BJ (cell line): ENCODE data around the gene PIM1. TPM values are rescaled to one million over a fixed set of nuclear protein-coding genes. Genes with fewer than 3 reads are reported as not detected.
A peak's percentile ranks its signal among the peaks of the same experiment; 100 is the strongest.

ENCODE experiments used
- CTCF ChIA-PET: fragments of 350-600 bp; formaldehyde crosslinking; extraction: SDS; loops from one replicate; lab custom pipeline; 2021; ENCODE audit warnings: antibody characterized with exemption, inconsistent platforms; lab: Yijun Ruan, JAX
- POLR2A ChIA-PET: fragments of 300-600 bp; sonication (Branson Sonifier 250); formaldehyde crosslinking; extraction: SDS; loops from one replicate; lab custom pipeline; 2021; ENCODE audit warnings: antibody characterized with exemption; lab: Charles Lee
- DNase-seq: peaks from one replicate; pipeline ENCODE4 v3.0.0-alpha.2; 2011; ENCODE audit warnings: low read depth
- H3K27me3 ChIP-seq: 2 replicates; pipeline ENCODE4 v1.6.0; 2011; ENCODE audit warnings: low read length; ENCODE audit not compliant: control insufficient read depth, insufficient read depth
- H3K36me3 ChIP-seq: 2 replicates; pipeline ENCODE4 v1.5.1; 2011; ENCODE audit warnings: low read length; ENCODE audit not compliant: control insufficient read depth, insufficient read depth
- H3K4me3 ChIP-seq: 2 replicates; pipeline ENCODE4 v1.5.1; 2011; ENCODE audit warnings: low read depth, mild to moderate bottlenecking, control low read depth, low read length
- CTCF ChIP-seq: IDR thresholded peaks from 2 replicates; pipeline ENCODE4 v1.5.1; 2011; ENCODE audit warnings: low read depth, mild to moderate bottlenecking, control low read depth, inconsistent platforms, low read length, moderate library complexity; ENCODE audit not compliant: insufficient read depth
- polyA plus RNA-seq: library from polyadenylated mRNA; depleted of rRNA; stranded (reverse); fragments of >200 nt; gene quantifications from 2 replicates; pipeline ENCODE4 v1.2.3, GENCODE V29; 2011

Gene PIM1
- polyA plus RNA-seq, 1 experiment, result 20.7 TPM

DNA sequence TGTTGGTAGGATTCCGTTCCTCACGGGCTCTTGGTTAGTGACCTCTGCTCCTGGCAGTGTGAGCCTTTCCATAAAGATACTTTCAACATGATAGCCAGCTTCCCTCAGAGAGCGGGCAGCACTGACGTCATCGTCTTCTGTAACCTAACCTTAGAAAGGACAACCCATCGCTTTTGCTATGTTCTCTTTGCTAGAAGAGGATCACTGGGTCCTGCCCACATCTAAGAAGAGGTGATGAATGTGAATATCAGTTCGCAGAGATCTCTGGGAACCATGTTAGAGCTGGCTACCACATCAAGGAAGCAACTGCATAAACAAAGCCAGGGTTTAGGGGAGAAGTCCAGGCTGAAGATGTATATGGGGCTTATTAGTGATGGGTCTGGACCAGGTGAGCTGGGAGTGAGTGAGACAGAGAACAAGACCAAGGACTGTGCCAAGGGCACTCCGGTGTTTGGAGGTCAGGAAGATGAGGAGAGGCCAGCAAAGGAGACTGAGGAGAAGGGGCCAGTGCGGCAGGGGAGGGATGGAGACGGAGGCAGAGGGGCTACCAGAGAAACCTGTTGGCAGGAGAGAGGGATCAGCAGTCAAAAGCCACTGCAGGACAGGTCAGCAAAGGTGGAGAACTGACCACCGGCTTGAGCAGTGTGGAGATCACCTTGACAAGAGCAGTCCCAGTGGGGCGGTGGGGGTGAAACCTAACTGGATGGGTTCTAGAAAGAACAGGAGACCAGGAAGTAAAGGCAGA is 39.7 kb downstream of the PIM1 start:
- Histone ChIP-seq H3K36me3 (no peaks in the 10 kb centered on the region), H3K27me3 (no peaks in the 10 kb centered on the region; the same call in 1 of the 2 replicates), H3K4me3 (no peak overlapping the region)
- no peak for TF ChIP-seq CTCF
- no peak for DNase-seq
- ChIA-PET CTCF (interaction anchor here (0.7 to 15.6 kb wide), 39 partner anchors 9 to 450 kb away, joined by 3 to 588 read pairs (median 4); no protein-coding TSS in a partner anchor), POLR2A (interaction anchor here (0.6 to 1.1 kb wide), 2 partner anchors 181 to 191 kb away, joined by 3 read pairs; no protein-coding TSS in a partner anchor)

DNA sequence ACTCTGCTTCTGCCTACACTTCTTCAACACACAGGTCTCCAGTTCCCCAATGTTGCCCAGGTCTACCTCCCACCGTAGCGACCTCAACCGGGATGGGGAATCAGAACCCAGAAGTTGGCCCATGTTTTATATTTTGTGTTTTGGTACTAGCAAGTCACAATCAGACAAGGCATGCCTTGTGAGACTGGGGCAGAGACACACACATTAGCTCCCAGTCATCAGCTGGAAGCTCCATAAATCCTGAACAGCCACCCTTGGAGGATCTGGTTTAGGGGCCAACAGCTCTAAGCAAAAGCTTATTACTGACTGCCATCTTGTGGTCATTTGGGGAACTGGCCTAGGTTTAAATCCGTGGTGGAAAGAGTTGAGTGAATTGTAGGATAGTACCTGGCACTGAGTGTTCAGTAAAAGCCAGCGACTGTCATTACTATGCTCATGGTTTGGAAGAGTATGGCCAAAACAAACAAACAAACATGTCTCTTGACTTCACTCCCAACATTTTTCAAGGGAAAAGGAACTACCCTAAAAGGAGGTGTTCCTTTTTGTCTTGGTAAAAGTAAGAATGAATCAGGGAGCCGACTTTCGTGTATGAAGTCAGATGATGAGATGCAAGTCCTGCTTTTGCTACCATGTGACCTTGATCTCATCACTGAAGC is 40.5 kb downstream of the PIM1 start:
- ChIA-PET CTCF (interaction anchor here (0.7 to 15.6 kb wide), 33 partner anchors 10 to 451 kb away, joined by 3 to 588 read pairs (median 4); no protein-coding TSS in a partner anchor), POLR2A (interaction anchor here (0.6 to 1.1 kb wide), 2 partner anchors 181 to 192 kb away, joined by 3 read pairs; no protein-coding TSS in a partner anchor)

DNA sequence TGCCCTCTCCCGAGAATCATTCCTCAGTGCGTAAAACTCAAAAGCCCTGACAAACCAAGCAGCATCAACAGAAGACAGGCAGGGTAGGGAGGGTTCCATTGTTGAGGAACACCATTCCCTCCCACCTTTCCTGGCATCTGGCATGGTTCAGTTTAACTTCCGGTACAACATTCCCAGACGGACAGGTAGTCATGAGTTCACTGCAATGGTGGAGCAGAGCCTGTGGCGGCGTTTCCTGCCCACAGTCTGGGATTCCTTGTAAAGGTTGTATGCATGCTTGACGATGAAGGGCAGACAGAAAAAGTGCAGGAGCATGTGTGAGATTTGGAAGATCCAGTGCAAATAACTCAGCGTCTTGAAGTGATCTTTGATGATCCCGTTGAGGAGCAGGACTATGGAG is 42.3 kb downstream of the PIM1 start:
- Histone ChIP-seq H3K36me3 (no peaks in the 10 kb centered on the region), H3K4me3 (no peak overlapping the region), H3K27me3 (no peaks in the 10 kb centered on the region; the same call in 1 of the 2 replicates)
- TF ChIP-seq CTCF, result no peak
- ChIA-PET CTCF (interaction anchor here (1.4 to 15.6 kb wide), 6 partner anchors 8 to 447 kb away, joined by 4 to 588 read pairs (median 10); no protein-coding TSS in a partner anchor), POLR2A (no interaction called here)
- no peak for DNase-seq

More for the DNA sequence above, 40.5 kb downstream of the PIM1 start:
- DNase-seq, result no peak
- peak; percentile 88 for TF ChIP-seq CTCF
- no peaks in the 10 kb centered on the region; the same call in 1 of the 2 replicates for H3K27me3 ChIP-seq
- H3K36me3 ChIP-seq, result no peaks in the 10 kb centered on the region
- no peak overlapping the region for H3K4me3 ChIP-seq

DNA sequence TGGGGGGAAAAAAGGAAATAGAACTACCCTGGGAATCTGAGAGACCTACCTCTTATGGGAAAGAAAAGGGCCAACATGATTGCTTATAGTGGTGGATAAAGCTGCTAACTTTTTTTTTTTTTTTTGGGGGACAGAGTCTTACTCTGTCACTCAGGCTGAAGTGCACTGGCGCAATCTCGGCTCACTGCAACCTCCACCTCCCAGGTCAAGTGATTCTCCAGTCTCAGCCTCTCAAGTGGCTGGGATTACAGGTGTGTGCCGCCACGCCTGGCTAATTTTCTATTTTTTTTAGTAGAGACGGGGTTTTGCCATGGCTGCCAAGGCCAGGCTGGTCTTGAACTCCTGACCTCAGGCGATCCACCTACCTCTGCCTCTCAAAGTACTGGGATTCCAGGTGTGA is 48.1 kb downstream of the PIM1 start:
- Histone ChIP-seq H3K4me3 (no peak overlapping the region), H3K27me3 (no peaks in the 10 kb centered on the region), H3K36me3 (no peaks in the 10 kb centered on the region)
- ChIA-PET CTCF (interaction anchor here (15.6 kb wide), 1 partner anchor 192 kb away, joined by 588 read pairs; no protein-coding TSS in a partner anchor), POLR2A (no interaction called here)
- no peak for DNase-seq
- TF ChIP-seq CTCF, result no peak

- H3K27me3 ChIP-seq, result no peaks in the 10 kb centered on the region
- POLR2A ChIA-PET, result no interaction called here
- no peak for DNase-seq
- CTCF ChIA-PET, result interaction anchor here (1.0 to 15.6 kb wide), 2 partner anchors 193 to 242 kb away, joined by 3 to 588 read pairs; no protein-coding TSS in a partner anchor
- no peak overlapping the region for H3K4me3 ChIP-seq
- H3K36me3 ChIP-seq, result no peaks in the 10 kb centered on the region
- no peak for TF ChIP-seq CTCF
Measured at GRCh38 chr6:37218511-37218910, 48.6 kb downstream of the PIM1 start.
